A549 treated with RU486 at 1 μM for 4 hours (cell line): Measurements from ENCODE around the gene SLC39A2. TPM values are rescaled to one million over a fixed set of nuclear protein-coding genes. Genes with fewer than 3 reads are reported as not detected.

Experiments used
- total RNA-seq: library from RNA; stranded (reverse); fragments of 200-300 nt; extraction: Qiagen RNA extraction; gene quantifications from 5 replicates; pipeline ENCODE4 v1.2.3, GENCODE V29; 2022; ENCODE audit warnings: low read depth

SLC39A2 gene, protein sequence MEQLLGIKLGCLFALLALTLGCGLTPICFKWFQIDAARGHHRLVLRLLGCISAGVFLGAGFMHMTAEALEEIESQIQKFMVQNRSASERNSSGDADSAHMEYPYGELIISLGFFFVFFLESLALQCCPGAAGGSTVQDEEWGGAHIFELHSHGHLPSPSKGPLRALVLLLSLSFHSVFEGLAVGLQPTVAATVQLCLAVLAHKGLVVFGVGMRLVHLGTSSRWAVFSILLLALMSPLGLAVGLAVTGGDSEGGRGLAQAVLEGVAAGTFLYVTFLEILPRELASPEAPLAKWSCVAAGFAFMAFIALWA
- not detected in 5 replicates for total RNA-seq

DNA sequence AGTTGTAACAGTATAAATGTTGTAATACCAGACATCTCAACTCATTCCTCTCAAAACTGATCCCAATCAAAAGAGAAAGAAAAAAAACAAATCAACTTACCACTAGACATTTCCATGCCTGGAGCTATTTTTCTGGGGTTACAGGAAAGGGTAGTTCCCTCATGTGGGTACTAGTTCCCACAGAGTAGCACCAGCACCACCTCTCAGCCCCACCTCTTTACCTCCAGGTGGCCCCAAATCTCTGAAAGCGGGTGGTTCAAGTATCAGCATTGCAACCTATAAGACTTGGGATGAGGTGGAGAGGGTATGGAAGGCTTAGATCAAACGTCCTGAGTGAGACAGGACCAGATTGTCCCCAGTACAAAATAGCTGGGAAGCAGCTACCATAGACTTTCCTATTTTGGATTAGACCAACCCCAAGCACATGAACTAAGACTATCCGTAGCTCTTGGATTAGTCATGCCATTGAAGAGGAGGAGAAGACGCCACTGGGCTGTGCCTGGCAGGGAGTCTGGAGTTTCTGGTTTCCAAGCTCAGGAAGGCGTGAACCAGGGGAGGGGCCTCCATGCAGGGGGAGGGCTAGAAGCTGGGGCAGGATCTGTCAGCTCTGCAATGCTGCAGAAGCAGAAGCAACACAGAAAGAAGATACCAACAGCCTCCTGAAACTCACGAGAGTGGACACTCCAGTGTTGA, at the start of gene SLC39A2:
Gene SLC39A2, plus strand, starts transcription at position 620 of the 693 bp plus-strand sequence. CDS start 154 bp downstream, outside the sequence.

DNA sequence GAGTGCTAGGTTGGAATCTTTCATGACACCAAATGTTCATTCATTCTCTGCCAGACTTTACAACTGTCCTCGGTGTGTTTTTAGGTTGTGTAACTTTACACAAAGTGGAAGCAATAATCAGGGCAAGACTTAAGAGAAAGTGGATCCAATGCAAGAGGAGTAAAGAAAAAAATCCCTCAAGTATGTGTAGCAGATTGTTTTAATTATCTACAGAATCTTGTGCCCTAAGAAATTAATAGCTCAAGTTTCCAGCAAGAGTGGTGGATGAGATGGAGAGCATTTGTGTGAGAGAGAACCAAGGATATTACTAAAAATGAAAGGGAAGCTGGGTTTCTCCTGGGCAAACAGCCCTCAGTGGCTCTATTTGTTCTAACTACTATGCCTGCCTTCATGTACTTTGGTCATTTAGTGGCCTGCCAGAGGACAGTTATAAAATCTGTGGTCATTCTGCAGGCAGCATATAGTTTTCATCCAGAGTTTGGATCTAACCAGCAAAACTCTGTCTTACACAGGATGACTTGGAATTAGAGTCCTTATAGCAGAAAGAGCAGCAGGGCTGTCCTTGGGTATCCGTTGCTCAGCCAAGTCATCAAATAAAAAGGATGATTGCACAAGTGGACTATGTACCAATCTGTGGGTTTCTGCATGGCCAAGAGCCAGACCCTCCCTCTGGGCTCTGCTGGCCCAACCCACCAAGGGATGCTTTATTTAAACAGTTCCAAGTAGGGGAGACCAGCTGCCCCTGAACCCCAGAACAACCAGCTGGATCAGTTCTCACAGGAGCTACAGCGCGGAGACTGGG, 44.2 kb upstream of the SLC39A2 start, which contains the start of gene RNASE2:
Gene RNASE2, plus strand, starts transcription at position 752 of the 802 bp plus-strand sequence. CDS start 285 bp downstream, outside the sequence.

DNA sequence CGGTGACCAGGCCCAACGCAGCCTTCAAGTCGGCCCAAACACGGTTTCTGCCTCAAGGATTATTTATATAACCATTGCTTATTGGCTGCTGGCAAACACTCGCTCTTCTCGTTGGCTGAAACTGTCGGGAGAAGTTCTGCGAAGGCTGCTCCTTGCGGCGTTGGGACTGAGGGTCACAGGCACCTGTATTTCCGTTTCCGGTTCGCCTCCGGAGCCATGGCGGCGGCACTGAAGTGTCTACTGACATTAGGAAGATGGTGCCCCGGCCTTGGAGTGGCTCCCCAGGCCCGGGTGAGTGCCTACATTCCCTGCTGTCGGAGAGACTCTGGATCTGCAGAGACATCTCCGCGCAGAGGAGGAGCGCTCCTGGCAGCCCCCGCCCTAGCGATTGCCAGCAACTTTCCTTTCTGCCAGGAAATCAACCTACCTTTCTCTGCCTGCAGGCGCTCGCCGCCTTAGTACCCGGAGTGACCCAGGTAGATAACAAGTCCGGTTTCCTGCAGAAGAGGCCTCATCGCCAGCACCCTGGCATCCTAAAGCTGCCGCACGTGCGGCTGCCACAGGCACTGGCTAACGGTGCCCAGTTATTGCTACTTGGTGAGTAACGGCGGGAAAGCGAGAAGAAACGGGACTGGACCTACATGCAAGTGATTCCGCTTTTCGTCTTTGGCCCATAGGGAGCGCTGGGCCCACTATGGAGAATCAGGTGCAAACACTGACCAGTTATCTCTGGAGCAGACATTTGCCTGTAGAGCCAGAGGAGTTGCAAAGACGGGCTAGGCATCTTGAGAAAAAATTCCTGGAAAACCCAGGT, 9.1 kb upstream of the SLC39A2 start, which contains the start of gene METTL17:
Gene METTL17, plus strand, starts transcription at position 194 of the 814 bp plus-strand sequence. Its CDS starts 23 bp downstream, at position 217.

DNA sequence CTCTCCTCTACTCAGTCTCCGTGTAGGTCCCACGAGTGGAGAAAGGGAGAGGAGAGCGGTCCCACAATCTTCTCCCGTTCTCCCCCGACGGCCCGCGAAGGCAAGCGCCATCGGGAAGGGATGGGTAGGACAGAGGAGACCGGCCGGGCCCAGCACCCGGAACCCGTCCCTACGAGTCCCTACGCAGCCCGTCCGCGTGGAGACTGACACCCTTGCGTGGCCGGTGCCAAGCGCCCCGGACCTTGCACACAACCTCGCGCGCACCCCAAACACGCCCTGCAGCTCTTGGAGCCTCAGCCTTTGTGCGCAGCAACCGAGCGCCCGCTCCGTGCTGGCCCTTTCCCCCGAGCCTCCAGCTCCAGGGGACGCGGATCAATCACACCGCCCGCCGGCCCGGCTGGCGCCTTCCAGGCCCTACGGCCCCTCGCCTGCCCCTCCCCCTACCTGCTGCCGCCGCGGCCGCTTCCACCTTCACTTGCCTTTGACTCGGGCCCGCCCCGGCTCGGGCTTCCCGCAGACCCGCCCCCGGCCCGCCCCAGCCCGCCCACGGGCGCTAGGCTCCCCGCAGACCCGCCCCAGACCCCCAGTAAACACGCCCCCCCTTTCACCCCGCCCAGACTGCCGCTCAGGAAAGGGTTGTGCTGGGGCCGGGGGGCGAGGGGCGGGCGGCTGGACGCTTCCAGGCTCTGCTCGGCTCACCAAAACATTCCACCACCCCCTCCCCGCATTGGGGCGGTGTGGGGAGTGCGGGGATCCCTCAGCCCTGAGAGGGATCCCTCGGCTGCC, 25.7 kb downstream of the SLC39A2 start, which contains the start of gene NDRG2:
Gene NDRG2, minus strand, starts transcription at position 477 of the 786 bp plus-strand sequence. CDS start 1,746 bp downstream, outside the sequence.

DNA sequence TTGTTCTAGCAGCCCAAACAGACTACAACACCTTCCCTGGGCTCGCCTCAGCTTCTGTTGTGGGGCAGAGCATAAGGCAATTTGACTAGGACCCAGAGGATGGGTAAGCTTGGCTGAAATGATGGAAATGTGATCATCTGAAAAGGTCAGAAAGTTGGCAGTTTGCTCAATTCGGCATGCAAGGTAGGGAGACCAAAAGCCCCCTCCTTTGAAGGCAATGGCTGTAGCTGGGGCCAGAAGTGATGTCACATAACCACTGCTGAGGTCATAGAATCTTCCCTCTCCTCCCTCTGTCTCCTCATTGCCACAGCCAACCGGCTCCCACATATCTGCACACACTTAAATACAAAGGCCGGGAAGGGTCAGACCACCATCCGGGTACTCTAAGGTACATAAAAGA, 30.8 kb downstream of the SLC39A2 start, which contains the start of gene TPPP2:
Gene TPPP2, plus strand, starts transcription at position 301 of the 400 bp plus-strand sequence. CDS start 365 bp downstream, outside the sequence.

DNA sequence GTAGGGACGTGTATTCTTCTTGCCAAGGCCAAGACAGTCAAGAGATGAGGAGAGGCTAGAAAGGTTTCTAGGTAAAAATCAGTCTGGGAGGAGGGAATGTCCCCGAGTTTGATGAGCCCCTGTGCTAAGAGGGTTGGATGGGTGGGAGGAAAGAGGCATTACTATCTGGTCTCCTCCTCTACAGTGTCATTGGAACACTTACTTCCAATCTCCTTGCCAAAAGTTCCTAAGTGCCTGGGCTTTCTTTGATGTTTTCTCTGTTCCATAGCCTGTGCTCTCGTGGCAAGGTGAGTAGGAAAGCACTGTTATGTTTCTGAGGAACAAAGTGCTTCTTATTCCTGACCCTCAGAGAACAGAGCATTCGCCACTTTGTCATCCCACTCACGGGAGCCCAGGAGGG, 35.6 kb downstream of the SLC39A2 start, which contains the start of gene RNASE13:
Gene RNASE13, minus strand, starts transcription at position 101 of the 400 bp plus-strand sequence. CDS start 519 bp downstream, outside the sequence.

DNA sequence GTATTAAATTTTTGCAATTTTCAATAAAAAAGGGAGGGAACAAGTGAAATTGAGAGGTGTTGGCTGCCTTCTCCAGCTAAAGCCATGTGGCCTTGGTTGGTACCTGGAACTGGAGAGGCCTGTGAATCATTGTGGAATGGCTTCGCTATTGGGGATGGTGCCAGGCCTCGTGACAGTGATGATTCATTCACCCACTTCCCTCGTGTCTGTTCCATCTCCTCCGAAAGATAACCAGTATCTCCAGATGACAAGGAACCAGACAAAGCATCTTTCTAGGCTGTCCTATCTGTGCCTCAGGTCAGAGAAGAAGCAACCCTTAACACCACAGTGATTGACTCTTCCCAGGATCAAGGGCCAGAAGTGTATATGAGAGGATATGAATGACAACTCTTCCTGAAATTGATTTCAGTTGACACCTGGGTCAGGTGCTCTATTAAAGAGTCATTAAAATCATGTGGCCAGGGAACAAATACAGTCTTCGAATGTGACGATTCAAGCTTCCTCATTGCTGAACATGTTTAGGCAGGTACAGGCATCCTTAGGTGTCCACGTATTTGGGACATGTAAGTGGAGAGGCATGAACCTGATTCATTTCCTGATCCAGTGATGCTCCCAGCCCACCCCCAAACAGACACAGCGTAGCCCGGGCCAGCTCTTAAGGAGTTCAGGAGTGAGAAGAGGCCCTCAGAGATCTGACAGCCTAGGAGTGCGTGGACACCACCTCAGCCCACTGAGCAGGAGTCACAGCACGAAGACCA, 42.8 kb downstream of the SLC39A2 start, which contains the start of gene RNASE7:
Gene RNASE7, plus strand, starts transcription at position 687 of the 758 bp plus-strand sequence. CDS start 631 bp downstream, outside the sequence.

Other genes with a start within 250 kb of the SLC39A2 start
- gene EDDM3B, start 230.9 kb upstream of the SLC39A2 start, total RNA-seq: not detected in 5 replicates
- gene RNASE6, start 218.0 kb upstream of the SLC39A2 start, total RNA-seq: not detected in 5 replicates
- 0.38 to 0.50 TPM (median 0.45 TPM) in 3 of 5 replicates, not detected in the others for gene RNASE1, start 196.4 kb upstream of the SLC39A2 start, total RNA-seq
- gene RNASE3, start 107.9 kb upstream of the SLC39A2 start, total RNA-seq: not detected in 5 replicates
- gene RNASE2, start 43.8 kb upstream of the SLC39A2 start, total RNA-seq: not detected in 5 replicates
- gene METTL17, start 9.3 kb upstream of the SLC39A2 start, total RNA-seq: 70.7 to 74.7 TPM (median 73.0 TPM) in 5 replicates
- gene NDRG2, start 25.8 kb downstream of the SLC39A2 start, total RNA-seq: 3.0 to 4.4 TPM (median 3.2 TPM) in 5 replicates
- gene TPPP2, start 30.9 kb downstream of the SLC39A2 start, total RNA-seq: not detected in 5 replicates
- not detected in 5 replicates for gene RNASE13, start 35.5 kb downstream of the SLC39A2 start, total RNA-seq
- not detected in 5 replicates for gene RNASE7, start 43.1 kb downstream of the SLC39A2 start, total RNA-seq
- not detected in 5 replicates for gene RNASE8, start 58.5 kb downstream of the SLC39A2 start, total RNA-seq
- 8.7 to 14.2 TPM (median 11.2 TPM) in 5 replicates for gene ARHGEF40, start 71.0 kb downstream of the SLC39A2 start, total RNA-seq
- 17.5 to 33.5 TPM (median 29.2 TPM) in 5 replicates for gene ZNF219, start 99.4 kb downstream of the SLC39A2 start, total RNA-seq
- gene TMEM253, start 101.8 kb downstream of the SLC39A2 start, total RNA-seq: 0.53 to 1.3 TPM (median 0.85 TPM) in 5 replicates
- gene OR5AU1, start 156.8 kb downstream of the SLC39A2 start, total RNA-seq: not detected in 5 replicates